HG03469 (cell line): ENCODE results near the gene RIOK3.
"Not testable (repeated sequence)": the region's sequence is repeated elsewhere in the genome, so short reads cannot be mapped to it uniquely, and the experiment has no call there.

Source experiments
- ATAC-seq: cut with Tn5 transposase; IDR thresholded peaks from one replicate; pipeline ENCODE4 v1.9.1; 2021; ENCODE audit warnings: mild to moderate bottlenecking, moderate library complexity, moderate number of reproducible peaks; ENCODE audit not compliant: unreplicated experiment

The RIOK3 gene

GRCh38 chr18:23495723-23496440 is 42.8 kb downstream of the RIOK3 start:
- no peak for ATAC-seq

- no peak for ATAC-seq
Measured at GRCh38 chr18:23498117-23498516, 45.0 kb downstream of the RIOK3 start.

GRCh38 chr18:23498877-23499276 is 45.8 kb downstream of the RIOK3 start:
- no peak for ATAC-seq

GRCh38 chr18:23499291-23499781 is 46.2 kb downstream of the RIOK3 start:
- ATAC-seq, result no peak

- ATAC-seq, result no peak
Measured at GRCh38 chr18:23501626-23502025, 48.5 kb downstream of the RIOK3 start.

- no peak for ATAC-seq
Measured at GRCh38 chr18:23502516-23503037, 49.5 kb downstream of the RIOK3 start.

GRCh38 chr18:23503038-23503962 is 50.2 kb downstream of the RIOK3 start, which contains the start of gene RMC1:
Gene RMC1 (plus strand): TSS chr18:23503511. CDS start chr18:23503619, 108 bp downstream.
- ATAC-seq, result peak; percentile 58

GRCh38 chr18:23503963-23504344 is 50.9 kb downstream of the RIOK3 start:
- ATAC-seq, result no peak

GRCh38 chr18:23504720-23505119 is 51.6 kb downstream of the RIOK3 start:
- ATAC-seq, result peak; percentile 41

GRCh38 chr18:23506393-23506792 is 53.3 kb downstream of the RIOK3 start:
- no peak for ATAC-seq

GRCh38 chr18:23510923-23511322 is 57.8 kb downstream of the RIOK3 start:
- not testable (repeated sequence) for ATAC-seq

GRCh38 chr18:23512216-23512615 is 59.1 kb downstream of the RIOK3 start:
- ATAC-seq, result not testable (repeated sequence)

GRCh38 chr18:23512641-23513040 is 59.6 kb downstream of the RIOK3 start:
- no peak for ATAC-seq

- peak; percentile 81 for ATAC-seq
Measured at GRCh38 chr18:23515911-23516546, 62.9 kb downstream of the RIOK3 start.

- ATAC-seq, result no peak
Measured at GRCh38 chr18:23519734-23520133, 66.6 kb downstream of the RIOK3 start.

- no peak for ATAC-seq
Measured at GRCh38 chr18:23521271-23521670, 68.2 kb downstream of the RIOK3 start.

GRCh38 chr18:23521907-23522306 is 68.8 kb downstream of the RIOK3 start:
- no peak for ATAC-seq

GRCh38 chr18:23523429-23524212 is 70.5 kb downstream of the RIOK3 start:
- ATAC-seq, result no peak

- no peak for ATAC-seq
Measured at GRCh38 chr18:23524213-23524707, 71.2 kb downstream of the RIOK3 start.

- no peak for ATAC-seq
Measured at GRCh38 chr18:23526501-23527063, 73.5 kb downstream of the RIOK3 start.
